A673 (cell line): ENCODE measurements around the gene XKR8. TPM values are rescaled to one million over a fixed set of nuclear protein-coding genes. Genes with fewer than 3 reads are reported as not detected.

ENCODE experiments used
- BruUV-seq: library from RNA; stranded (reverse); fragments of 400-500 nt; replicated peaks from 2 replicates; lab custom pipeline; 2021; lab: Mats Ljungman, UMichigan
- CTCF ChIA-PET: fragments of 300-600 bp; sonication (Branson Sonifier 250); formaldehyde crosslinking; loops from one replicate; lab custom pipeline; 2022; ENCODE audit warnings: antibody characterized with exemption; lab: Charles Lee
- POLR2A ChIA-PET: fragments of 300-600 bp; sonication (Branson Sonifier 250); formaldehyde crosslinking; loops from one replicate; lab custom pipeline; 2022; ENCODE audit warnings: antibody characterized with exemption; ENCODE audit not compliant: low non-redundant PET; lab: Charles Lee
- DNase-seq: peaks from one replicate; pipeline ENCODE4 v3.0.0-alpha.2; 2015; ENCODE audit warnings: low spot score
- H3K27ac ChIP-seq: fragments of 200-600 bp; sonication (generic); 2 replicates; pipeline ENCODE4 v1.5.1; 2016; ENCODE audit warnings: mixed run types, low read depth, mild to moderate bottlenecking, mixed read lengths, antibody characterized with exemption, low read length; ENCODE audit not compliant: poor library complexity, severe bottlenecking
- H3K27me3 ChIP-seq: fragments of 200-600 bp; sonication (generic); replicated peaks from 2 replicates; pipeline ENCODE4 v1.6.1; 2017; ENCODE audit warnings: mixed run types, low read depth, mild to moderate bottlenecking, mixed read lengths, antibody characterized with exemption, low read length; ENCODE audit not compliant: insufficient read depth, poor library complexity
- H3K36me3 ChIP-seq: fragments of 200-600 bp; sonication (generic); 2 replicates; pipeline ENCODE4 v1.6.1; 2016; ENCODE audit warnings: mixed run types, mild to moderate bottlenecking, mixed read lengths, antibody characterized with exemption, low read length; ENCODE audit not compliant: insufficient read depth, poor library complexity, severe bottlenecking
- H3K4me1 ChIP-seq: fragments of 200-600 bp; sonication (generic); 2 replicates; pipeline ENCODE4 v1.6.1; 2017; ENCODE audit warnings: mixed run types, mild to moderate bottlenecking, mixed read lengths, antibody characterized with exemption, low read length; ENCODE audit not compliant: insufficient read depth, poor library complexity, severe bottlenecking
- H3K4me3 ChIP-seq: fragments of 200-600 bp; sonication (generic); 2 replicates; pipeline ENCODE4 v1.5.1; 2016; ENCODE audit warnings: low read depth, mixed run types, mild to moderate bottlenecking, mixed read lengths, low read length; ENCODE audit not compliant: poor library complexity, severe bottlenecking
- H3K9me3 ChIP-seq: fragments of 200-600 bp; sonication (generic); 2 replicates; pipeline ENCODE4 v1.6.1; 2016; ENCODE audit warnings: mixed run types, low read depth, mild to moderate bottlenecking, mixed read lengths, antibody characterized with exemption, low read length; ENCODE audit not compliant: poor library complexity, severe bottlenecking
- EZH2 ChIP-seq: fragments of 200-600 bp; sonication (generic); IDR thresholded peaks from 2 replicates; pipeline ENCODE4 v1.6.1; 2017; ENCODE audit warnings: borderline replicate concordance, low read depth, mild to moderate bottlenecking, mixed read lengths, antibody characterized with exemption, low read length; ENCODE audit not compliant: poor library complexity, severe bottlenecking
- intact Hi-C: fragments of 100-400 bp; cut with micrococcal nuclease; formaldehyde crosslinking; loops from one replicate; pipeline ENCODE4 v1.10.0; 2022; ENCODE audit not compliant: unreplicated experiment
- total RNA-seq: library from RNA; stranded (reverse); gene quantifications from 2 replicates; pipeline ENCODE4 v1.2.3, GENCODE V29; 2021
- TF ChIP-seq, protein P1 (sequence below): fragments of 300-800, 200-600 bp; sonication (generic); conservative IDR thresholded peaks from 2 replicates; pipeline ENCODE4 v1.5.1; 2017; ENCODE audit warnings: low read depth, mild to moderate bottlenecking, antibody characterized with exemption, low read length, moderate library complexity, mixed read lengths

XKR8 gene
- total RNA-seq, 1 experiment from 2014 or later: 6.4 TPM

DNA sequence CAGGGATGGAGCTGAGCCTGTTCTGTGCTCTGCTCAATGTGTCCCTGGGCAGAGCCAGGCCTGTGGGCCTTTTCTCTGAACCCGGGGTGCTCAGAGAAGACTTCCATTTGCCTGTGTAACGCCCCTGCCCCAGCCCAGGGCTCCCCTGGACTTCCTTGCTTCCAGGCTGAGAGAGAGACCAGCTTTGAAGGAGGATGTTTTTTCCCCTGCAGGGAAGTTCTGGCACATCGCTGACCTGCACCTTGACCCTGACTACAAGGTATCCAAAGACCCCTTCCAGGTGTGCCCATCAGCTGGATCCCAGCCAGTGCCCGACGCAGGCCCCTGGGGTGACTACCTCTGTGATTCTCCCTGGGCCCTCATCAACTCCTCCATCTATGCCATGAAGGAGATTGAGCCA lies 14.8 kb upstream of the XKR8 start:
- no TSS peak for BruUV-seq

DNA sequence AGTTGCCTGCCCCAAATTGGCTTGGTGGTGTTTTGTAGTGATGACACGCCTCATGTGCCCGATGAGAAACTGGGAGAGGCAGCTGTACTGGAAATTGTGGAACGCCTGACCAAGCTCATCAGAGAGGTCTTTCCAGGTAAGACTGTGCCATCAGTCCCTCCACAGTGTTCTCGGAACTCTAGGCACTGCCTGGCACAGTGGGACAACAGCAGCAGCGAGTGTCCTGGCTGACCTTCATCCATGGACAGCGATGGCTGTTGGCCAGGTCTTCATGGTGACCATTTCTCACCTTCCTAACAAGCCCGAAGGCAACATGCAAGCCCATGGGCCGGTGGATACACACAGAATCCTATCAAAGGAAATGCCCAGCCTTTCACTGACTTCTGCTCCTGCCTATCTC lies 10.7 kb upstream of the XKR8 start:
- Histone ChIP-seq H3K27me3 (no peaks in the 10 kb centered on the region), H3K9me3 (no peaks in the 10 kb centered on the region), H3K36me3 (no peaks in the 10 kb centered on the region), H3K27ac (no peak overlapping the region), H3K4me1 (no peaks in the 10 kb centered on the region), H3K4me3 (no peak overlapping the region)
- DNase-seq: no peak
- CTCF ChIA-PET: interaction anchor here (1.2 kb wide), 1 partner anchor 8 kb away, joined by 3 read pairs; no protein-coding TSS in a partner anchor
- intact Hi-C loops: no loop called here
- no peak for TF ChIP-seq EZH2
- TF ChIP-seq, protein P1, sequence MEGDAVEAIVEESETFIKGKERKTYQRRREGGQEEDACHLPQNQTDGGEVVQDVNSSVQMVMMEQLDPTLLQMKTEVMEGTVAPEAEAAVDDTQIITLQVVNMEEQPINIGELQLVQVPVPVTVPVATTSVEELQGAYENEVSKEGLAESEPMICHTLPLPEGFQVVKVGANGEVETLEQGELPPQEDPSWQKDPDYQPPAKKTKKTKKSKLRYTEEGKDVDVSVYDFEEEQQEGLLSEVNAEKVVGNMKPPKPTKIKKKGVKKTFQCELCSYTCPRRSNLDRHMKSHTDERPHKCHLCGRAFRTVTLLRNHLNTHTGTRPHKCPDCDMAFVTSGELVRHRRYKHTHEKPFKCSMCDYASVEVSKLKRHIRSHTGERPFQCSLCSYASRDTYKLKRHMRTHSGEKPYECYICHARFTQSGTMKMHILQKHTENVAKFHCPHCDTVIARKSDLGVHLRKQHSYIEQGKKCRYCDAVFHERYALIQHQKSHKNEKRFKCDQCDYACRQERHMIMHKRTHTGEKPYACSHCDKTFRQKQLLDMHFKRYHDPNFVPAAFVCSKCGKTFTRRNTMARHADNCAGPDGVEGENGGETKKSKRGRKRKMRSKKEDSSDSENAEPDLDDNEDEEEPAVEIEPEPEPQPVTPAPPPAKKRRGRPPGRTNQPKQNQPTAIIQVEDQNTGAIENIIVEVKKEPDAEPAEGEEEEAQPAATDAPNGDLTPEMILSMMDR: no peak
- POLR2A ChIA-PET: no interaction called here
- no TSS peak for BruUV-seq

More for the DNA sequence above, 14.8 kb upstream of the XKR8 start:
- H3K4me1 ChIP-seq: no peaks in the 10 kb centered on the region
- CTCF ChIA-PET: no interaction called here
- no peaks in the 10 kb centered on the region for H3K9me3 ChIP-seq
- no peak for DNase-seq
- no peaks in the 10 kb centered on the region for H3K27me3 ChIP-seq
- H3K36me3 ChIP-seq: no peaks in the 10 kb centered on the region
- POLR2A ChIA-PET: no interaction called here
- intact Hi-C loops: no loop called here
- TF ChIP-seq EZH2: no peak
- TF ChIP-seq, protein P1: no peak
- H3K4me3 ChIP-seq: no peak overlapping the region
- no peak overlapping the region for H3K27ac ChIP-seq

DNA sequence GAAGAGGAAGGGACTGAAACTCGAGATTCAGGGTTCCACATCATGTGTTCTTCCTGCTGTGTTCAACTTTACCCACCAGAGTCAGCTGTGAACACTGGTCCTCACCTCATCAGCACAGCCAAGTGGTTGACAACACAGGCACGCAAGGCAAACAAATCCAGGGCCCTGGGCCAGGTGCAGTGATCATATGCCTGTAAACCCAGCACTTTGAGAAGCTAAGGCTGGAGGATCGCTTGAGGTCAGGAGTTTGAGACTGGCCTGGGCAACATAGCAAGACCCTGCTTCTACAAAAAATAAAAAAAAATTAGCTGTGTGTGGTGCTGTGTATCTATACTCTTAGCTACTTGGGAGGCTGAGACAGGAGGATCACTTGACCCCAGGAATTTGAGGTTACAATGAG lies 8.4 kb upstream of the XKR8 start:
- CTCF ChIA-PET: no interaction called here
- POLR2A ChIA-PET: no interaction called here
- H3K27me3 ChIP-seq: no peaks in the 10 kb centered on the region
- no peaks in the 10 kb centered on the region for H3K9me3 ChIP-seq
- no peak overlapping the region for H3K4me3 ChIP-seq
- no peaks in the 10 kb centered on the region for H3K4me1 ChIP-seq
- BruUV-seq: no TSS peak
- no peaks in the 10 kb centered on the region for H3K36me3 ChIP-seq
- H3K27ac ChIP-seq: no peak overlapping the region
- DNase-seq: no peak
- TF ChIP-seq, protein P1: no peak
- no peak for TF ChIP-seq EZH2
- intact Hi-C loops: no loop called here
